ENCODE results near the gene SYTL2.

The SYTL2 gene

GRCh38 chr11:85647604-85648299 lies 163.2 kb downstream of the SYTL2 start, which contains the start of gene TMEM126A:
Gene TMEM126A (plus strand): TSS chr11:85647967. CDS start chr11:85650256, 2,289 bp downstream.
- DNase-seq (ENCODE audit: low read depth), result peak; percentile 86

- DNase-seq (ENCODE audit: low read depth), result no peak
Measured at GRCh38 chr11:85647078-85647477, 163.9 kb downstream of the SYTL2 start.

Measured in stimulated activated CD8-positive, alpha-beta memory T cell treated with anti-CD3 and anti-CD28 coated beads, Interleukin-15, amount 100 ng/mL, for 24 hours (primary cell).